ENCODE measurements around the gene TSC22D3.
"Not testable (repeated sequence)": the region's sequence is repeated elsewhere in the genome, so short reads cannot be mapped to it uniquely, and the experiment has no call there.

Gene TSC22D3

DNA sequence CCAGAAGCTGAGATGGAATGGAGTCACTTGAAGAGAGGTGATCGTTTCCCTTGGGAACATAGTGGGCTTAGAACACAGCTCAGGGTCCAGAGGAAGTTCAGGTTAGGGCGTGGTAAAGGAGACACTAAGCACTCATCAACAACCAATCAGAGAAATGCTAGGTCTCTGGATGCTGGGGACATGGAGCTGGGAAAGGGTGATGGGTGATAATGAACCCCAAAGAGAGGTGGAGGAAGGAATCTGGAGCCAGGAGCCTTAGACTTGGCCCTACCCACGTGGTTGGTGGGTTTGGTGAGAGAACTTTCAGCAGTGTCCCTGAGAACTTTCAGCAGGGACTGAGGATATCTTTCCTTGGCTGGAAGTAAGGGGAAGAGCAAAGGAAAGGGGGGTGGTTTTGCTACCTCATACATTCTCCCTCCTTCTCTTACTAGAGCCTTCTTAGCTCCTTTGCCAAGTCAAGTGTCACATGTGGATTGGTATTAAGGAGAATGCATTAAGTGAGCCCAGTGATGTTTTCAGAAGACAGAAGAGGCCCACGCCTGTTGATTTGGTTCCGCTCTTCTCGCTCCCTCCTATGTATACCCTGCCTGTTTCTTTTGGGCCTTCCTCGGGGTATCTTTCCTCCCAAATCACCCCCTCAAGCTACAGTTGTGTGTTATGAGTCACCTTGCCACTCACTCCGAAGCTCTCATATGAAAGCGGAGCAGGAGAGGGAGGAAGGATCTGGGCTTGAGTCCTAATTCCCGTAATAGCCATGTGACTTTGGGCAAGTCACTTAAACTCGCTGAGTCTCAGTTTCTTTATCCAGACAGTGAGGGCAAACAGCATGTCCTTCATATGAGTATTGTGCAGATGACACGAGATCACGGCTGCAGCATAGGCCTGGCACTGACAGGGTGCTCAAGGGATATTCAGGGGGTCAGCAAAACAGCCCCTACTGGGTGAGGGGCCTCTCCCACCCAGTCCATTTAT, 63.1 kb downstream of the TSC22D3 start:
- peak; percentile 11 for DNase-seq (ENCODE audit: low spot score)

DNA sequence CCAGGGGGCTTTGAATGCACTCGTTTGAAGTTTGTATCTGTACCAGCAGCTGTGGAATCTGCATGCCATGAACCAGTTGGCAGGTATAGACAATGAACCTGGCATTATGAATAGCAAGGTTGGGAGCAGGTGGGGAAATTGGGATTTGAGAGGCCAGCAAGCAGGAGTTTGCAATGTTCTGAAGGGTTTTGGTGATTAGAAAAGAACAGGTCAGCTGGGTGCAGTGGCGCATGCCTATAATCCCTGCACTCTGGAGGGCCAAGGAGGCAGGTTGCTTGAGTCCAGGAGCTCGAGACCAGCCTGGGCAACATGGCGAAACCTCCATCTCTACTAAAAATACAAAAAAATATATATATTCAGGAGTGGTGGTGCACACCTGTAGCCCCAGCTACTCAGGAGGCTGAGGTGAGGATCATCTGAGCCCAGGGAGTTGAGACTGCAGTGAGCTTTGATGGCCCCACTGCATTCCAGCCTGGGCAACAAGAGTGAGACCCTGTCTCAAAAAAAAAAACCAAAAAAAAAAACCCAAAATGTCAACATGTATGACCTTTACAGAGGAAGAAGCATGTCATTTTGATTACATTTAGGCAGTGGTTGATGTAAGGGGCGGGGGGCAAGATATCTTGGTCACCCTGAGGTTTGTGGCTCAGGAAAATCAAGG, 63.9 kb downstream of the TSC22D3 start:
- no peak for DNase-seq (ENCODE audit: low spot score)

DNA sequence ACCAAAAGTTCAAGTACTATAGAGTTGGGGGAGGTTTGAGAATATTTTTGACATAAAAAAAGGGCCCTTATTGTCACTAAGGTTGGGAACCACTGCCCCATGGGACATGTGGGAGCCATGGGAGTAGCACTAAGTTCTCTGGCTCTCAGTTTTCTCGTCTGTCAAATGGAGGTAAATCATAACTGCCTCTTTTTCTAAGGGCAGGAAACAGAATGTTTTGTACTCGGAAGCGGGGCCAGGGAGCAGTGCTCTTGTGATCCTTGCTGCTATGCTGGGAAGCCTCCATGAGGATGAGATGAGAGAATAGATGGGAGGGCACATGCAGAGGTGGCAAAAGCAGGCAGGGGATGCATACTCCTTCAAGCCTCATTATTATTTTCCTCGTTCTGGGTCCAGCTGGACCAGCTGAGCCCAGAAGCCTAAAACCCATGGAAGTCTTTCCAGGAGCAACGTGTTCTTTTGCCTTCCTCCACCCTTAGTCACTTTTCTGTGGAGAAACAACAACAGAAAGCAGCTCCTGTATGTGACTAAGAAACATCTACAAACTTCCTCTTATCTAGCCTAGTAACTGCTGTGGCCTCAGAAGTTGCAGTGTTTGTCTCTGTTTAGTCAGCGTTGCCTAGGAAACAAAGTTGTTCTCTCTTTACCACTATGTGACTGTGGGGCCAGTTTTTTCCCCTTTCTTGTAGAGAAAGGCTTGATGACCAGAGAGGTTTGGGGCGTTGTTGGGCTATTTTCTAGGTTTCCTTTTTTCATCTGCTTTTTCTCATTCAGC, 64.8 kb downstream of the TSC22D3 start:
- DNase-seq (ENCODE audit: low spot score) = peak; percentile 82

DNA sequence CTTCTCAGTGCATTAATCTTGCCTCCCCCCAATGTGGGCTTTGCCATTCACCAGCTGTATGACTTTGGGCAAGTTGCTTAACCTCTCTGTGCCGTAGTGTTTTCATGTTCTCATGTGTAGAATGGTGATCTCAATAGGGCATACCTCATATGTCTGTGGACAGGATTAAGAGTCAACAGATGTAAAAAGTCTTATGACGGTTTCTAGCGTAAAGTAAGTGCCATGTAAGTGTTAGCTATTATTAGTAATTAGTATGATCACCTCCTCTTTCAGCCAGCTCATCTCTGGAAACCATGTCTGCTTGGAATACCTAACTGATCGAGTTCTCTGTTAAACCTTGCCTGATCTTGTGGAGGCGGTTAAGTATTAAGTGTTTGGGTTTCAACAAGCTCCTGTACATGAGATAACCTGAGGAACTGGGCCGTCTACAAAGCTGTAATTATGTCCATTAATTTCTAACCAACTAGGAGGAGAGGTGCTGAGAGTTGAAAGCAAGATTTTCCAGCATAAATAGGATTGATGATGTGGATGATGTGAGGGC, 66.3 kb downstream of the TSC22D3 start:
- DNase-seq (ENCODE audit: low spot score) = no peak

DNA sequence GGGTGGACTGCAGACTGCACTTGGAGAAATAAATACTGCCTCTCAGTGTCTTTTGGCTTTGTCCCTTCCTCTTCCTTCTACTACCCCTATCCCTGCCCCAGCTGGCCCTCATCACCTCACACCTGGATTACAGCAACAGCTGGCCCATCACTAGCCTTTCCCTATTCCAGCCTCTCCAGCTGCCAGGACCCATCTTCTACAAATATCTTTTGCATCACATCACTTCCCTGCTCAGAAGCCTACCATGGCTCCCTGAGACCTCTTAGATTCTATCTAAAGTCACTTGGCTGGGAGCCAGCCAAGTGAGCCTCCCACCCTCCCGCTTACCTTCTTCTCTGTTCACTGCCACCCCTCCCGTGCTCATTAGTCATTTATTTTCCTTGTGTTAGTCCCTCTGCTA, 66.8 kb downstream of the TSC22D3 start:
- DNase-seq (ENCODE audit: low spot score) = no peak

DNA sequence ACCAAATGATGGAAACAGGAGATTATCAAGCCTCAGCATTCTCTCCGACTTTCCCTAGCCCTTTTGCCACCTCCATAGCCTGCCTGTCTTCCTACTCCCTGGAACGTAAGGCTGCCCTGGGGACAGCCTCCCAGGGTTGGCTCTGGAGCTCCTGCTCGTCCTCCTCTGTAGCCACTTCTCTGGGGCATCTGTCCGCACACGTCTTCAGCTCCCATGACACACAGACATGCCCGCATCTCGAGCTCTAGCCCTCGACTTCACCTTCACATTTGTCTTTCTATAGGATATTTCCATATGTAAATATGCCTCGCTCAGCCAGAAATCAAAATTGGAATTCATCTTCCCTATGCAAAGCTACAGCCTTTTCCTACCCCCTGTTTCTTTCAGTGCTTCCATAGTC, 67.7 kb downstream of the TSC22D3 start:
- DNase-seq (ENCODE audit: low spot score) = no peak

DNA sequence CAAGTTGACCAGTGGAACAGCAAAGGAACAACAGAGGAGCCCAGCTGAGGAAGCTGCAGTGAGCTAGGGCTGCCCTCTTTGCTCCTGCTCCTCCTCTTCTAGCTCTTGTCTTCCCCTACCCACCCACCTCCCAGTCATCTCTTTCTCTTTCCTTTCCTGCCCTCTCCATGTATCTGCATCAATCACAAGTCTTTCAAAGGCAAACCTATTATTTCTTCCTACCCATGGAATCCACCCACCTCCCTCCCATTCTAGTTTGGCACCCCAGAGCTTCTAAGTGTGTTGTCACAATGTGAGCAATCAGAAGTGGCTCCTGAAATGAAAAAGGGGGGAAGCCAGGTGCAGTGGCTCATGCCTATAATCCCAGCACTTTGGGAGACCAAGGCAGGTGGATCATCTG, 69.3 kb downstream of the TSC22D3 start:
- DNase-seq (ENCODE audit: low spot score) = no peak

DNA sequence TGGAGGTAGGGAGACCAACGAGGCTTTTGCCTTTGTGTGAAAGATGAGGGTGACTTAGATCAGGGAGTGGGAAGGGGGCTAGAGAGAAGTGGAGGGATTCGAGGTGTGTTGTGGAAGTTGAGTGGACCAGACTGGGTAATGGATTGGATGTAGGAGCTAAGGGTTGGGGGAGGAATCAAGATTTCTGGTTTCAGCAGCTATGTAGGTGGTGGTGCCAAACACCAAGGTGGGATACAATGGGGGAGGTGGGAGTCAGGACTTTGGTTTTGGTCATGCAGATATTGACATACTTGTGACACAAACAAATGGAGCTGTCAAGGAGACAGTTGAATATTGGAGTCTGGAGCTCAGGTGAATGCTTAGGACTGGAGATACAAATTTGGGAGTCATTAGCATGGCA, 71.0 kb downstream of the TSC22D3 start:
- DNase-seq (ENCODE audit: low spot score) = no peak

DNA sequence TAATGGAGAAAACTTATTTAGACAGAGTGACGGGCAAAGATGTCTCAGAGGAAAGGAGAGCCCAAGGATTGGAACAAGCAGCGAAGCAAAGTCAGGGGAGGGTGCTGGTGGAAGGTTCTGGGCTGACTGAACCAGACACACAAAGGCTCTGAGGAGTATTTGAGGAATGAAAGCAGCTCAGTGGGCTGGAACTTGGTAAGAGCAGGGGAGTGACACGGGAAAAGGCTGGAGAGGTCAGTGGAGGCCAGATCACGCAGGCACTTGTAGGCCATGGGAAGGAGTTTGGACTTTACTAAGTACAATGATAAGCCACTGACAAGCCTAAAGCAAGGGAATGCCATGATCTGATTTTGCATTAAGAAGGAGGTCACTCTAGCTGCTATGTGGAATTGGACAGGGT, 71.4 kb downstream of the TSC22D3 start:
- no peak for DNase-seq (ENCODE audit: low spot score)

DNA sequence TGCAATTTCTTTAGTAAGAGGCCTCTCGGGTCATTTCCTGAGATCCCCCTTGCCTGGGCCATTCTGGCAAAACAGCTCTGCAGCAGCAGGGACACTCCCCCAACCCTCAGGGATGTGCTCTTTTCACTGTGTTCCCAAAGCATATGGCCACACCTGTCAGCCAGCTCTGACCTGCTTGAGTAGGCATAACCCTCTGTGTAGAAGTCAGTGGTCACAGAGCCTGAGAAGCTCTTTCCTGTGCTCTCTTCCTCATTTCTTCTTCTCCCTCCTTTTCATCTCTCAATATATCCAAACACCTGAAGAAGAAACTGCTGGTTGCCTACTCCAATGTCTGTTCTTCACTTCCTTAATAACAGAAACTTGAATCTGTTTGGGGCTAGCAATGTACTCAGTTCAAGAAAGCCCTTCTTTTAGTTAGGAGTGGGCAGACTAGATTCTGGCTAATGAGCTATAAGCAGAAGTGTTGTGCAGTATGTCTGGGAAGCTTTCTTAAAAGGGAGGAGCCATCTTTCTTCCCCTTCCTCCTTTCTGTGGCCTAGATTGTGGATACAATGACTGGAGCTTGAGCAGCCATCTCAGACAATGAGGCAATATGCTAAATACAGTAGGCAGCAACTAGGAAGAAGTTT, 74.0 kb downstream of the TSC22D3 start:
- no peak for DNase-seq (ENCODE audit: low spot score)

DNA sequence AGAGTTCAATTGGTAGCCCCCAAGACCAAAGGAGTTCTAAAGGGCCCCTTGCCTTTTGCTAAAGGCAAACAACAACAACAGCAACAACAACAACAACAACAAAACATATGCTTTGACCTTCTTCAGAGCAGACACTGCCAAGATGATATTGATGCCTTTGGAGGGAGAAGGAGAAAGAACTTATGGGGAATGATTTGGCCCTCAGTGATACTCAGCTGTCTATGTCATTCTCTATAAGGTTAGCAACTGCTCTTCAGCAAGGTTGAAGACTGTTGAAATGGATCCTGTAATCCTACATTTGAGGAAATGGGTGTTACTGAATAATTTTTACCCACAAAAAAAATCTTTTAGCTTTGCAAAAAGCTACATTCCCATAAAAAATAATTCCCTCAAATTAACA, 74.8 kb downstream of the TSC22D3 start:
- DNase-seq (ENCODE audit: low spot score) = no peak

DNA sequence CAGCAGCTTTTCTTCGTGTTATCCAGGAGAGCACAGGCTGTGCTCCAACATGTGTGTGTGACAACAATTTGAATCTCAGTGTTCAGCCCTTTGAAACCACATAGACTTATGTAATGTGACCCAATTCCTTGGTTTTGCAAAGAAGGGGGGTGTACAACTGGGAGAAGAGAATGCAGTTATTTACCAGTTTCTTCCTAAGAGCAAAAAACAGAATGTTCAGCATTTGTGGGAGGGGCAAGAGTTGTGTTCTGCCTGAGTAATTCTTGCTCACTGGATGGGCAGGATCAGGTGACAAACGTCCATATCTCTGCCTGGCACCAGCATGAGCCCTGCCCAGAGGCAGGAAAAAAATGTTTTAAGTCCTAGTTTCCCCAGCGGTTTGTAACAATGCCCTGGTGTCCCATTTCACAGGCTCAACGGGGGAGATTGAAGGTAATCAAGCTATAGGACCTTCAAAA, 75.2 kb downstream of the TSC22D3 start:
- no peak for DNase-seq (ENCODE audit: low spot score)

DNA sequence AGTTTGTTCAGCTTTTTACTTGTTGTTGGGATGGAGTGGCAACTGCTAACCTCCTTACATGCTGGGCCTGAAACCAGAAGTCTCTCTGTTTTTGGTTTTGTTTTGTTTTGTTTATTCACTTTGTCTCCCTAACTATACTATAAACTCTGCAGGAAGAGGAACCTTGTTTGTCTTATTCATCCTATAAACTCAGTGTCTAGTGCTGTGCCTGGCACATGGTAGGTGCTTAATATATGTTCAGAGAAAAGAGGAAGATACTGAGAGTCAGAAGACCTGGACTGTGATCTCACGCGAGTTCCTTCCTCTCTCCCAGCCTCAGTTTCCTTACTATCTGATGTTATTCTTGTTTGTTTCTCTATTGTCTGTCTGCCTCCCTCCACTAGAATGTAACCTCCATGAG, 76.0 kb downstream of the TSC22D3 start:
- no peak for DNase-seq (ENCODE audit: low spot score)

DNA sequence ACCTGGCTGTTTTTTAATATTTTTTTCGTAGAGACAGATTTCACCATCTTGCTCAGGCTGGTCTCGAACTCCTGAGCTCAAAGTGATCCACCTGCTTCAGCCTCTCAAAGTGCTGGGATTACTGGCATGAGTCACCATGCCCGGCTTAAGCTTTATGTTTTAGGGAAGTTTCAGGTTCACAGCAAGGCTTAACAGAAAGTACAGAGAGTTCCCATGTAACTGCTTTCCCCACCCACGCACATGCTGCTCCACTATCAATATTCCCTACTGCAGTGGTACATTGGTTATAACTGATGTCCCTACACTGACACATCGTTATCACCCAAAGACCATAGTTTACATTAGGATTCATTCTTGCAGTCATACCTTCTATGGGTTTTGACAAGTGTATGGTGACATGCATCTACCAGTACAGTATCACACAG, 84.6 kb downstream of the TSC22D3 start:
- no peak for DNase-seq (ENCODE audit: low spot score)

DNA sequence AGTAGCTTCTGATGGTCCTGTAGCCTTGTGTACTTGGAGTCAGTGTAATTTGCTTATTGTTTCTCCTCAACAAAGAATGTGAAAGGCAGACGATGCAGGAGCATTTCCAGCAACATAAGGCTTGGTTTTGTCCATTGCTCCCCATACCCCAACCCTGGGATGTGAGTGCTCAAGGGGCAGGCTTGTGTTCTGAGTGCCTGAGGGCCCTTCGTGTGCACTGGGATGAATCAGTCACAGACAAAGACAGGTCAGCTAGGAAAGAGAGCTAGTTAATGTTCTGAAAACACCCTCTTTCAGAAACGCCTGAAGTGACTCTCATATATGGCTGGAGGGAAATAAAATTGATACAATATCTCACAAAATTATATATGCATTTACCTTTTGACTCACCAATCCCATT, 88.1 kb downstream of the TSC22D3 start:
- no peak for DNase-seq (ENCODE audit: low spot score)

DNA sequence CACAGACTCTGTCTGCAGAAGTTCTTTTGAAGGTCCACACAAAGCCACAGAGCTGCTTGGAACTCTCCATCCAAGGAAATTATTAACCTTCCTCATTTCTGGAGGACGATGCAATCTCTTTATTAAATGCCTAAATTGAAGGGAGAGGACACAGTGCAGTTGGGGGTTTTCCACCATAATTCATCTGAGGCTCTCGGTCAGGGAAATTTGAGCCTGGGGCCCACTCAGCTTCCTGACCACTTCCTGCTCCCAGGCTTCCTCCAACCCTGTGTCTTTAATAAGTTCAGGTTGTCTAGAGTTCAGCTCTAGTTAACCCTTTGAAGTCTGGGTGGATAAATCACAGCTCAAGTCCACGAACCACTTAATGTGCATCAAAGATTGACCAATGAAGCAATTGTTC, 88.8 kb downstream of the TSC22D3 start:
- DNase-seq (ENCODE audit: low spot score) = no peak

DNA sequence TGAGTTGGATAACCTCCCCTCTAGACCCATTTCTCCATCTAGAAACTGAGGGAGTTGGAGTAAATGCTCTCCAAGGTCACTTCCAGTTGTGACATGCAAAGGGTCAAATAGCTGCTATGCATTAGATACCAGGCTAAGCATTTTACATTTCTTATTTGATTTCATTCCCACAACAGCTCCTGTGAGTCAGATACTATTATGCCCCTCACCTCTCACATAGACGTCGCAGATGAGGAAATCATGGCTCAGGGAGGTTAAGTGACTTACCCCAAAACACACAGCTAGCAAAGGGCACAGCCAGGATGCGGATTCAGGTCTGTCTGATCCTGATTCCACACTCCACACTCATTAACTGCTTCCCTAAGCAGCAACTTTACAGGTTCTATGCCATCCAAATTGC, 89.6 kb downstream of the TSC22D3 start:
- DNase-seq (ENCODE audit: low spot score) = no peak

DNA sequence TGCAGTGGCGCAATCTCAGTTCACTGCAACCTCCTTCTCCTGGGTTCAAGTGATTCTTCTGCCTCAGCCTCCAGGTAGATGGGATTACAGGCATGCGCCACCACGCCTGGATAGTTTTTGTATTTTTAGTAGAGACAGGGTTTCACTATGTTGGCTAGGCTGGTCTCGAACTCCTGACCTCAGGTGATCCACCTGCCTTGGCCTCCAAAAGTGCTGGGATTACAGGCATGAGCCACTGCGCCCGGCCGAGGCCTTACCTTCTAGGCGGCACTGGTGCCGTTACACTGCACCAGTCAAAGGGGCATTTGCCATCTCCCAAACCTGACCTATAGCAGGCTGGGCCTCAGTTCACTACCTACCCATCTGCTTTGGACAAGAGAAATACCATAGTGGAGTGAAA, 90.0 kb downstream of the TSC22D3 start:
- not testable (repeated sequence) for DNase-seq (ENCODE audit: low spot score)

DNA sequence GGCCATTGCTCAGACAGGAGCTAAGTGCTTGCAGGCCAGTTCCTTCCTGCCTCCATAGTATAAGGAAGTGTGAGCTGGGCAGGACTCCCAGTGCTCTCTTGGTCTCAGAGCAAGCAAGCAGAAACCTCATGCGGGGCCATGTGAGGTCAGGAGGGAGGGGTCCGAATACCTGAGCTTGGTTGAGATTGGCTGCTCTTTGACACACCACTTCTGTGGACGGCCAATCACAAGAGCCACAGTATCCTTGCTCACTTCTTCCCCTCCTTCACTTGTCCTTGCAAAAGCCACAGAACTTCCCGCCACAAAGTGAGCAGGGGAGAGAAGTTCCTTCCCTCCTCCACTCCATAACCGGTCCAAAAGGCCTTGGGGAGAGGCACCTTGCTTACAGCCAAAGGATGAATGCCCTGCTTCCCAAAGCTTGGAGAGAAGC, 90.6 kb downstream of the TSC22D3 start:
- DNase-seq (ENCODE audit: low spot score) = no peak

DNA sequence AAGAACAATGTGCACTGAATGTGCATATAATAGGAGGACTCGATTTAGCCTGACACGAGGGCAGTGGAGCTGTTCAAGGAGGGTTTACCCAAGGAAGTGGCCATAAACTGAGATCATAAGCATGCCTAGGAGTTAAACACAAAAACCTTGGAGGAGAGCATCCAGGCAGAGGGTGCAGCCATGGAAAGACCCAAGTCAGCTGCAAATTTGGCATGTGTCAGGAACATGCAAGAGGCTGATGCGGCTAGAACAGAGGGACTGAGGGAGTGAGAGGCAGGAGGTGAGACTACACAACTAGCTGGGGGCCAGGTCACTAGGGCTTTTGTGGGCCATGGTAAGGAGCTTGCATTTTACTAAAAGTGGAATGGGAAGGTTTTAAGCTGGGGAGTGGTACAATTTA, 91.7 kb downstream of the TSC22D3 start:
- DNase-seq (ENCODE audit: low spot score) = no peak

DNA sequence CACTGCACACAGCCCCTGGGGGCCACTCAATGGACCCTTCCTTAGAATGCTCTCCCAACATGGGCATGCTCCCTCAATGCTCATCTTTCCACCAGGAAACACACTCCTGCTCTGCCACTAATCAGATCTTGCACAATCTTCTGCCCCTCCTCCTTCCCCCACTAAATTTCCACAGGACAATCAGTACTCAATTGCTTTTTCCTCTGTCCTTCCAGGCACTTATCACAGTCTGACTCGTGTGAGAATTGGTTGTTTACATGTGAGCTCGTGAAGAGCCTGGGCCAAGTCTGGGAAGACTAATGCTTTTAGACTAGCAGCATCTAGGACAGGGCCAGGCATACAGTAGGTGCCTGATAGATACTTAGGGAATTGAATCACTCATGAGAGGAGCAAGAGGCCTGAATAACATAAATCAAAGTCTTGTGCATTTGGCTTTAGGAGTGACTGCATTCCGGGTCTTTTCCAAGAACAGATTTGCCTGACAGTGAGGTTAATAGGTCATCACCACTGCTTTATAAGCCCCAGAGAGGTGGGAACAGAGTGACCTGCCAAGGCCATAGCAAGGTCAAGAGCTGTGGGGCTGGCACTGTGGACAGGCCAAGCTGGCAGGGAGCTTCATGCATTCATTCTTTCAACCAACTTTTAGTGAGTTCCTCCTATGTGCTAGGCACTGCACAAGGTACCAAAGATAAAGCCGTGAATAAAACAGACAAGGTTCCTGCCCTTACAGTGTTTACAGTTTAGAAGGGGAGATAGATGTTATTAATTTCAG, 92.3 kb downstream of the TSC22D3 start:
- DNase-seq (ENCODE audit: low spot score) = no peak

Data from CD4-positive, alpha-beta T cell treated with Interleukin-6 at 100 ng/mL for 8 hours (primary cell).